AG09309 (cell line): Measurements from ENCODE around the gene IDUA.

Source experiments
- DNase-seq: peaks from one replicate; pipeline ENCODE4 v3.0.0-alpha.2; 2010; ENCODE audit warnings: low read depth
- H3K4me3 ChIP-seq: 2 replicates; pipeline ENCODE4 v1.5.1; 2011; ENCODE audit warnings: mild to moderate bottlenecking, low read depth, low read length, moderate library complexity; ENCODE audit not compliant: control insufficient read depth
- TF ChIP-seq, protein P1 (sequence below): IDR thresholded peaks from 2 replicates; pipeline ENCODE4 v1.5.1; 2011; ENCODE audit warnings: mild to moderate bottlenecking, low read depth, low read length, inconsistent platforms; ENCODE audit not compliant: insufficient read depth, control insufficient read depth; ENCODE audit errors: missing control alignments

The IDUA gene

DNA sequence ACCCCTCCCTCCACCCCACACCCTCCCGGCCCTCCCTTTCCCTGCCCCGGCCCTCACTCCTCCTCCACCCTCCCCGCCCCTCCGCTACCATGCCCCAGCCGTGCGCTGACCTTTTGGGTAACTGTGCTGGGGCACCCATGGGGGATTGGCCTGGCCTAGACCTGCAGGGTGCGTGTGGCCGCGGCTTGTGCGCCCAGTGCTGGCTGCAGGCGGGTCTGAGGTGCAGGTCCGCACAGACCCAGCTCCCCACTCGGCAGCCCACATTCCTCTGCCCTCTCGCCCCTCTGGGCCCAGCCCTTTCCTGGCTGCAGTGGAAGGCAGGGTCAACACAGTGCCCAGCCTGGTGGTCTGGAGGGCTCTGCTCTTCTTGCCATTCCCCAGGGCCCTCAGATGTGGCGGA is 49.3 kb downstream of the IDUA start:
- no peak overlapping the region for H3K4me3 ChIP-seq
- TF ChIP-seq, protein P1, sequence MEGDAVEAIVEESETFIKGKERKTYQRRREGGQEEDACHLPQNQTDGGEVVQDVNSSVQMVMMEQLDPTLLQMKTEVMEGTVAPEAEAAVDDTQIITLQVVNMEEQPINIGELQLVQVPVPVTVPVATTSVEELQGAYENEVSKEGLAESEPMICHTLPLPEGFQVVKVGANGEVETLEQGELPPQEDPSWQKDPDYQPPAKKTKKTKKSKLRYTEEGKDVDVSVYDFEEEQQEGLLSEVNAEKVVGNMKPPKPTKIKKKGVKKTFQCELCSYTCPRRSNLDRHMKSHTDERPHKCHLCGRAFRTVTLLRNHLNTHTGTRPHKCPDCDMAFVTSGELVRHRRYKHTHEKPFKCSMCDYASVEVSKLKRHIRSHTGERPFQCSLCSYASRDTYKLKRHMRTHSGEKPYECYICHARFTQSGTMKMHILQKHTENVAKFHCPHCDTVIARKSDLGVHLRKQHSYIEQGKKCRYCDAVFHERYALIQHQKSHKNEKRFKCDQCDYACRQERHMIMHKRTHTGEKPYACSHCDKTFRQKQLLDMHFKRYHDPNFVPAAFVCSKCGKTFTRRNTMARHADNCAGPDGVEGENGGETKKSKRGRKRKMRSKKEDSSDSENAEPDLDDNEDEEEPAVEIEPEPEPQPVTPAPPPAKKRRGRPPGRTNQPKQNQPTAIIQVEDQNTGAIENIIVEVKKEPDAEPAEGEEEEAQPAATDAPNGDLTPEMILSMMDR = no peak
- DNase-seq = no peak

GRCh38 chr4:1036976-1037810 is 50.3 kb downstream of the IDUA start:
- DNase-seq = no peak
- TF ChIP-seq, protein P1 = no peak
- H3K4me3 ChIP-seq = no peak overlapping the region

DNA sequence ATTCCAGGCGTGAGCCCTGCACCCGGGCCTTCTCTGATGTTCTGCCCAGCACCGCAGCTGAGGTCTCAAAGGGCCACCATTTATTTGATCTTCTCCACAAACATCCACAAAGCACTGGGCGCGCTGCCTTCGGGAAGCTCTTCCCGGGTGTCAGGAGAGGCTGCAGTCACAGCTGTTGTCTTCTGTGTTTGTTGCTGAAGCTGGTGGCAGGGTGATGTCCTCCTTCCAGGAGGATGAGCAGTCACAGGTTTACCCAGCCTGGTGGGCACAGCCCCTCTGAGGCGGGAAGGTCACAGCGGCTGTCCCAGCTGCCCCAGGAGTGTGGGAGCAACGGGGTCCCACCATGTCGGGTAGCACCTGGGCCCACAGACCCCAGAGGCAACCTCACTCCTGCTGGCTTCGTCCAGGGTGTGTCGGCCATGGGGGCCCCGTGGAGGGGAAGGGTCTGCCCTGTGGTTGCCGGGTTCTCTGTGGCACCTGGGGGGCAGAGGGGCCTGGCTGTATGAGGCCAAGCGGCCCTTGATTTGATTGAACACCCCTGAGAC is 52.2 kb downstream of the IDUA start:
- TF ChIP-seq, protein P1 = no peak
- no peak for DNase-seq
- no peak overlapping the region for H3K4me3 ChIP-seq

GRCh38 chr4:1039493-1040343 is 52.9 kb downstream of the IDUA start:
- TF ChIP-seq, protein P1 = no peak
- H3K4me3 ChIP-seq = no peak overlapping the region
- DNase-seq = no peak

DNA sequence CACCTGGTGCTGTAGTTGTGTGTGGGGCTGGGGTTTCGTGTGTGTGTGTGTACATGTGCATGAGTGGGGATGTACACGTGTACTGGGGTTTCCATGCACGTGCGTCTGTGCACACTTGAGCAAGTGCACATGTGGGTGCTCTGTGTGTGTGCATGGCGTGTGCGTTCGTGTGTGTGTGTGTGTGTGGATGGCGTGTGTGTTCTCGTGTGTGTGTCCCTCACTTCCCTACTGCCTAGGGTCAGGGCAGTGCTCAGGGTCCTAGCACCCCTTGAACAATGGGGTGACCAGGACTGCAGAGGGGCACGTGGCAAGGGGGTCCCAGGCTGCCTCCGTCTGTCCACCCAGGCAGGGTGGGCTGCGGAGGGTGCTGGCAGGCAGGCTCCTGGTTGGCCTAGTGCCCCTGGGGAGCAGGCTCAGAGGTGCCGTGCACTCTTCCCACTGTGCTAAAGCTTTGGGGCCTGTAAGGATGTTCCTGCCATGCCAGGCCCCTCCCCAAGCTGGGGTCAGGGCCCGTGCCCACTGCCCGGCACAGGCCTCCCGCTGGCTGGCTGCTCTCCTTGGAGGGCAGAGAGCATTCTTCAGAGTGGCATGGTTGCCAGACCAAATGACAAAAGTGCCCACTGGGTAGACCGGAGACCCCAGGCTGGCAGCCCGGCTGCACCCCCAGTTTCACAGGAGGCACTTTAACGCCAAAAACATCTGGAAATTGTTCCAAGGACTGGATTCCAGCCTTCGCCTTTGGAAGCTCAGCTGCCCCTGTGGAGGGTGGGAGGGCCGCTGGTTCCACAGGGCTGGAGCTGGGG is 53.7 kb downstream of the IDUA start:
- TF ChIP-seq, protein P1 = no peak
- DNase-seq = no peak
- no peak overlapping the region for H3K4me3 ChIP-seq
